PC-9 (cell line): ENCODE results near the gene FOXP1. TPM values are rescaled to one million over a fixed set of nuclear protein-coding genes. Genes with fewer than 3 reads are reported as not detected.

ENCODE experiments used
- BruUV-seq: library from RNA; stranded (reverse); fragments of 400-500 nt; replicated peaks from 2 replicates; lab custom pipeline; 2021; lab: Mats Ljungman, UMichigan
- CTCF ChIA-PET: fragments of 300-600 bp; sonication (Branson Sonifier 250); formaldehyde crosslinking; loops from one replicate; lab custom pipeline; 2022; ENCODE audit warnings: antibody characterized with exemption; lab: Charles Lee
- POLR2A ChIA-PET: fragments of 300-600 bp; sonication (Branson Sonifier 250); formaldehyde crosslinking; loops from one replicate; lab custom pipeline; 2022; ENCODE audit warnings: antibody characterized with exemption; ENCODE audit not compliant: unreplicated experiment; lab: Charles Lee
- DNase-seq, 2 experiments: peaks; one replicate each; pipeline versions ENCODE4 v3.0.0 to v3.0.0-alpha.2; 2015 to 2022; ENCODE audit warnings: mixed read lengths in 1 of 2
- H2AFZ ChIP-seq: fragments of 200-600 bp; sonication (generic); 2 replicates; pipeline ENCODE4 v1.8.1; 2017; ENCODE audit warnings: antibody characterized with exemption
- H3F3A ChIP-seq: fragments of 200-600 bp; sonication (generic); 2 replicates; pipeline ENCODE4 v1.8.1; 2017; ENCODE audit warnings: antibody characterized with exemption, mild to moderate bottlenecking, low read depth; ENCODE audit not compliant: insufficient read depth
- H3K27ac ChIP-seq: fragments of 200-600 bp; sonication (generic); 2 replicates; pipeline ENCODE4 v1.6.1; 2016; ENCODE audit warnings: mixed run types
- H3K27me3 ChIP-seq: fragments of 200-600 bp; sonication (generic); 2 replicates; pipeline ENCODE4 v1.6.1; 2016; ENCODE audit warnings: low read depth, mixed run types; ENCODE audit not compliant: insufficient read depth
- H3K36me3 ChIP-seq: fragments of 200-600 bp; sonication (generic); 2 replicates; pipeline ENCODE4 v1.6.1; 2016; ENCODE audit warnings: low read depth, mixed run types
- H3K4me1 ChIP-seq: fragments of 200-600 bp; sonication (generic); replicated peaks from 2 replicates; pipeline ENCODE4 v1.6.1; 2016; ENCODE audit warnings: mixed run types; ENCODE audit not compliant: insufficient read depth
- H3K4me2 ChIP-seq: fragments of 200-600 bp; sonication (generic); 2 replicates; pipeline ENCODE4 v1.6.1; 2017; ENCODE audit warnings: mixed run types
- H3K4me3 ChIP-seq: fragments of 200-600 bp; sonication (generic); 2 replicates; pipeline ENCODE4 v1.6.1; 2016; ENCODE audit warnings: mixed run types
- H3K79me2 ChIP-seq: fragments of 200-600 bp; sonication (generic); 2 replicates; pipeline ENCODE4 v1.6.1; 2017; ENCODE audit warnings: low read depth, mixed run types
- H3K9me2 ChIP-seq: fragments of 200-600 bp; sonication (generic); 2 replicates; pipeline ENCODE4 v1.8.1; 2017; ENCODE audit warnings: mild to moderate bottlenecking; ENCODE audit not compliant: insufficient read depth
- H3K9me3 ChIP-seq: fragments of 200-600 bp; sonication (generic); 2 replicates; pipeline ENCODE4 v1.8.1; 2016; ENCODE audit warnings: low read depth; ENCODE audit not compliant: insufficient read depth
- H4K20me1 ChIP-seq: fragments of 200-600 bp; sonication (generic); 2 replicates; pipeline ENCODE4 v1.8.1; 2017; ENCODE audit not compliant: insufficient read depth
- CTCF ChIP-seq: fragments of 200-600 bp; sonication (generic); conservative IDR thresholded peaks from 2 replicates; pipeline ENCODE4 v1.6.1; 2017; ENCODE audit warnings: mixed run types, antibody characterized with exemption, mild to moderate bottlenecking, moderate library complexity
- EZH2 ChIP-seq: fragments of 200-600 bp; sonication (generic); IDR thresholded peaks from 2 replicates; pipeline ENCODE4 v1.8.0; 2017; ENCODE audit warnings: antibody characterized with exemption, low read depth
- intact Hi-C: fragments of 100-400 bp; cut with micrococcal nuclease; formaldehyde crosslinking; loops from one replicate; pipeline ENCODE4 v1.10.0; 2022; ENCODE audit not compliant: unreplicated experiment
- total RNA-seq: library from RNA; stranded (reverse); gene quantifications from 2 replicates; pipeline ENCODE4 v1.2.3, GENCODE V29; 2021

Gene FOXP1
- total RNA-seq, 1 experiment from 2014 or later = 33.3 TPM

- ChIA-PET POLR2A (no interaction called here), CTCF (no interaction called here)
- Histone ChIP-seq H3K27me3 (no peaks in the 10 kb centered on the region), H3K4me1 (peaks cover 22% of the 10 kb centered on the region), H2AFZ (no peak overlapping the region), H3K27ac (no peak overlapping the region), H3K9me2 (no peaks in the 10 kb centered on the region), H3K36me3 (no peaks in the 10 kb centered on the region), H3K4me3 (no peak overlapping the region), H3K9me3 (no peaks in the 10 kb centered on the region), H4K20me1 (no peaks in the 10 kb centered on the region), H3K79me2 (0 out of 2 replicates have a peak, but pooled peaks cover 3% of the 10 kb centered on the region), H3F3A (peaks cover 17% of the 10 kb centered on the region), H3K4me2 (no peak overlapping the region)
- TF ChIP-seq CTCF (no peak), EZH2 (no peak)
- no TSS peak for BruUV-seq
- no peak for DNase-seq
- intact Hi-C loops = loop anchor here (2.0 kb wide), 1 partner anchor 31 kb away; no protein-coding TSS in a partner anchor
Observed at GRCh38 chr3:71505767-71506350, 77.7 kb downstream of the FOXP1 start.

- H3K9me2 ChIP-seq = no peaks in the 10 kb centered on the region
- no peaks in the 10 kb centered on the region for H3K27me3 ChIP-seq
- TF ChIP-seq EZH2 = no peak
- peak overlapping the region; percentile 56 for H2AFZ ChIP-seq
- intact Hi-C loops = loop anchor here (2.0 to 5.0 kb wide), 3 partner anchors 32 to 78 kb away; partner anchors contain the start of gene FOXP1
- H3K79me2 ChIP-seq = 0 out of 2 replicates have a peak, but pooled peaks cover 3% of the 10 kb centered on the region
- peaks cover 17% of the 10 kb centered on the region for H3F3A ChIP-seq
- H3K4me1 ChIP-seq = peaks cover 22% of the 10 kb centered on the region
- DNase-seq = peak; percentile 43 to 70
- H3K4me2 ChIP-seq = peak overlapping the region; percentile 80
- BruUV-seq = TSS peak; percentile 92
- no peaks in the 10 kb centered on the region for H3K36me3 ChIP-seq
- ChIA-PET CTCF (interaction anchor here (0.6 kb wide), 1 partner anchor 314 kb away, joined by 6 read pairs; no protein-coding TSS in a partner anchor), POLR2A (interaction anchor here (0.7 kb wide), 1 partner anchor 50 kb away, joined by 4 read pairs; no protein-coding TSS in a partner anchor)
- no peaks in the 10 kb centered on the region for H3K9me3 ChIP-seq
- H4K20me1 ChIP-seq = no peaks in the 10 kb centered on the region
- H3K27ac ChIP-seq = peak overlapping the region; percentile 89
- peak overlapping the region; percentile 50 for H3K4me3 ChIP-seq
Observed at GRCh38 chr3:71504250-71505036, 79.1 kb downstream of the FOXP1 start.

- H3K79me2 ChIP-seq = 0 out of 2 replicates have a peak, but pooled peaks cover 3% of the 10 kb centered on the region
- TF ChIP-seq EZH2 (no peak), CTCF (no peak)
- DNase-seq = peak; percentile 15 to 52
- no peaks in the 10 kb centered on the region for H4K20me1 ChIP-seq
- intact Hi-C loops = loop anchor here (2.0 to 5.0 kb wide), 3 partner anchors 33 to 79 kb away; partner anchors contain the start of gene FOXP1
- no peaks in the 10 kb centered on the region for H3K27me3 ChIP-seq
- no peaks in the 10 kb centered on the region for H3K36me3 ChIP-seq
- ChIA-PET POLR2A (no interaction called here), CTCF (no interaction called here)
- TSS peak; percentile 89 for BruUV-seq
- H3K4me1 ChIP-seq = peaks cover 22% of the 10 kb centered on the region
- peak overlapping the region; percentile 56 for H2AFZ ChIP-seq
- H3F3A ChIP-seq = peaks cover 17% of the 10 kb centered on the region
- H3K4me3 ChIP-seq = peak overlapping the region; percentile 50
- H3K4me2 ChIP-seq = peak overlapping the region; percentile 80
- no peaks in the 10 kb centered on the region for H3K9me3 ChIP-seq
- H3K9me2 ChIP-seq = no peaks in the 10 kb centered on the region
- H3K27ac ChIP-seq = peak overlapping the region; percentile 89
Observed at GRCh38 chr3:71503525-71504249, 79.8 kb downstream of the FOXP1 start.
